IMR-90 (cell line): Measurements from ENCODE around the gene CCDC116. TPM values are rescaled to one million over a fixed set of nuclear protein-coding genes. Genes with fewer than 3 reads are reported as not detected.
A peak's percentile ranks its signal among the peaks of the same experiment; 100 is the strongest.

ENCODE experiments used
- ATAC-seq: fragments of 200-7000 bp; cut with Tn5 transposase; 2 replicates; pipeline ENCODE4 v1.9.1; 2020; ENCODE audit warnings: low read depth, mild to moderate bottlenecking, moderate library complexity
- BruUV-seq: library from RNA; stranded (reverse); fragments of 400-500 nt; replicated peaks from 2 replicates; lab custom pipeline; 2021; lab: Mats Ljungman, UMichigan
- CTCF ChIA-PET: fragments of 300-600 bp; formaldehyde crosslinking; extraction: SDS; loops from one replicate; lab custom pipeline; 2021; ENCODE audit warnings: antibody characterized with exemption; lab: Yijun Ruan, JAX
- POLR2A ChIA-PET: fragments of 300-600 bp; sonication (Branson Sonifier 250); formaldehyde crosslinking; loops from one replicate; lab custom pipeline; 2022; ENCODE audit warnings: antibody characterized with exemption; ENCODE audit not compliant: unreplicated experiment; lab: Charles Lee
- DNase-seq: peaks from one replicate; pipeline ENCODE4 v3.0.0; 2013
- H2AFZ ChIP-seq: replicated peaks from 2 replicates; pipeline ENCODE3; 2013; ENCODE audit warnings: low read length, mild to moderate bottlenecking; ENCODE audit not compliant: poor library complexity
- H2AK5ac ChIP-seq: 2 replicates; pipeline ENCODE4 v1.6.1; 2013; ENCODE audit warnings: low read depth, low read length, inconsistent platforms
- H2AK9ac ChIP-seq: replicated peaks from 2 replicates; pipeline ENCODE3; 2013; ENCODE audit warnings: mild to moderate bottlenecking, low read depth, low read length, moderate library complexity; ENCODE audit not compliant: poor library complexity
- H2BK120ac ChIP-seq: 2 replicates; pipeline ENCODE4 v1.6.1; 2013; ENCODE audit warnings: low read depth, low read length, inconsistent platforms
- H2BK15ac ChIP-seq: 3 replicates; pipeline ENCODE4 v1.6.1; 2013; ENCODE audit warnings: low read depth, low read length, inconsistent platforms
- H2BK20ac ChIP-seq: 2 replicates; pipeline ENCODE4 v1.6.1; 2013; ENCODE audit warnings: low read depth, mild to moderate bottlenecking, inconsistent platforms, low read length, moderate library complexity
- H2BK5ac ChIP-seq: 2 replicates; pipeline ENCODE4 v1.6.1; 2013; ENCODE audit warnings: mild to moderate bottlenecking, low read depth, low read length, inconsistent platforms; ENCODE audit not compliant: poor library complexity, severe bottlenecking
- H3K14ac ChIP-seq: replicated peaks from 2 replicates; pipeline ENCODE4 v1.6.1; 2013; ENCODE audit warnings: low read depth, low read length, inconsistent platforms
- H3K18ac ChIP-seq: 2 replicates; pipeline ENCODE4 v1.6.1; 2013; ENCODE audit warnings: low read depth, low read length, control low read depth
- H3K23ac ChIP-seq: 2 replicates; pipeline ENCODE4 v1.6.1; 2013; ENCODE audit warnings: low read depth, low read length, inconsistent platforms
- H3K27ac ChIP-seq: 2 replicates; pipeline ENCODE4 v1.5.1; 2013; ENCODE audit warnings: mild to moderate bottlenecking, control low read depth, low read length; ENCODE audit not compliant: insufficient read depth
- H3K27me3 ChIP-seq: 2 replicates; pipeline ENCODE4 v1.6.1; 2013; ENCODE audit warnings: low read length; ENCODE audit not compliant: control insufficient read depth, insufficient read depth
- H3K36me3 ChIP-seq: 2 replicates; pipeline ENCODE4 v1.6.1; 2013; ENCODE audit warnings: low read length, mixed read lengths; ENCODE audit not compliant: control insufficient read depth, insufficient read depth
- H3K4ac ChIP-seq: 2 replicates; pipeline ENCODE4 v1.6.1; 2013; ENCODE audit warnings: low read depth, low read length, inconsistent platforms
- H3K4me1 ChIP-seq: 2 replicates; pipeline ENCODE4 v1.6.1; 2013; ENCODE audit warnings: low read length, mixed read lengths; ENCODE audit not compliant: control insufficient read depth, insufficient read depth
- H3K4me2 ChIP-seq: 2 replicates; pipeline ENCODE4 v1.6.1; 2013; ENCODE audit warnings: low read depth, mild to moderate bottlenecking, control low read depth, low read length, moderate library complexity
- H3K4me3 ChIP-seq: 2 replicates; pipeline ENCODE4 v1.5.1; 2013; ENCODE audit warnings: low read depth, mild to moderate bottlenecking, control low read depth, low read length, moderate library complexity; ENCODE audit not compliant: insufficient read depth
- H3K56ac ChIP-seq: 2 replicates; pipeline ENCODE4 v1.6.1; 2013; ENCODE audit warnings: low read length, inconsistent platforms; ENCODE audit not compliant: insufficient read depth; ENCODE audit errors: extremely low read depth
- H3K79me1 ChIP-seq, 2 experiments: 2 replicates each; pipeline ENCODE4 v1.6.1; 2013; ENCODE audit warnings: low read length in 2 of 2, inconsistent platforms in 1 of 2, low read depth in 1 of 2
- H3K9ac ChIP-seq: 2 replicates; pipeline ENCODE4 v1.6.1; 2013; ENCODE audit warnings: low read depth, low read length, control low read depth
- H3K9me1 ChIP-seq: 2 replicates; pipeline ENCODE4 v1.6.1; 2013; ENCODE audit warnings: low read length, inconsistent platforms; ENCODE audit not compliant: insufficient read depth
- H3K9me3 ChIP-seq: 2 replicates; pipeline ENCODE4 v1.6.1; 2013; ENCODE audit warnings: low read length; ENCODE audit not compliant: control insufficient read depth, insufficient read depth
- H4K20me1 ChIP-seq: 2 replicates; pipeline ENCODE4 v1.6.1; 2013; ENCODE audit warnings: low read length, inconsistent platforms; ENCODE audit not compliant: insufficient read depth
- H4K5ac ChIP-seq: 2 replicates; pipeline ENCODE4 v1.6.1; 2013; ENCODE audit warnings: mild to moderate bottlenecking, low read depth, low read length, control low read depth
- H4K8ac ChIP-seq, 2 experiments: 2 replicates each; pipeline ENCODE4 v1.6.1; 2013; ENCODE audit warnings: low read depth in 2 of 2, low read length in 2 of 2, control low read depth in 1 of 2, inconsistent platforms in 1 of 2
- H4K91ac ChIP-seq: 2 replicates; pipeline ENCODE4 v1.6.1; 2013; ENCODE audit warnings: low read depth, low read length, inconsistent platforms; ENCODE audit not compliant: insufficient read depth
- CEBPB ChIP-seq: IDR thresholded peaks from 2 replicates; pipeline ENCODE4 v1.6.1; 2012; ENCODE audit warnings: low read depth, low read length, improper control_type of control experiment
- CHD1 ChIP-seq: IDR thresholded peaks from 2 replicates; pipeline ENCODE4 v1.6.1; 2012; ENCODE audit warnings: low read depth, low read length, improper control_type of control experiment
- WGBS, 2 experiments: methylation state at CpG; one replicate each; pipeline versions ENCODE4 v1.1.5 to v1.1.7; 2013; ENCODE audit warnings: missing lambda C conversion rate in 2 of 2; ENCODE audit not compliant: insufficient read length in 1 of 2; ENCODE audit errors: extremely low coverage in 2 of 2; 5-methylcytosine and 5-hydroxymethylcytosine counted together
- dilution Hi-C: fragments of 300-500 bp; cut with HindIII; formaldehyde crosslinking; loops from one replicate; pipeline ENCODE4 v1.14.3; 2018; ENCODE audit warnings: low sequenced_read_pairs; ENCODE audit not compliant: unreplicated experiment
- in situ Hi-C: fragments of 300-500 bp; cut with MboI; formaldehyde crosslinking; loops from 3 replicates; pipeline ENCODE4 v1.14.3; 2019; ENCODE audit warnings: low sequenced_read_pairs, inconsistent platforms, mixed read lengths
- intact Hi-C: fragments of 100-400 bp; cut with micrococcal nuclease; formaldehyde crosslinking; loops from 2 replicates; pipeline ENCODE4 v1.10.0; 2022
- polyA plus RNA-seq, 3 experiments: library from polyadenylated mRNA; depleted of rRNA; stranded (reverse); fragments of >200 nt; gene quantifications; 2 replicates each; pipeline ENCODE4 v1.2.3, GENCODE V29; 2012; ENCODE audit warnings: low replicate concordance in 1 of 3
- total RNA-seq: library from RNA; depleted of rRNA; stranded (reverse); fragments of >200 nt; gene quantifications from 2 replicates; pipeline ENCODE4 v1.2.3, GENCODE V29; 2012

CCDC116 gene
- total and polyA plus RNA-seq, 2 of the 4 experiments (the other 2 are of a cell fraction) = under 0.01 to 0.27 TPM

DNA sequence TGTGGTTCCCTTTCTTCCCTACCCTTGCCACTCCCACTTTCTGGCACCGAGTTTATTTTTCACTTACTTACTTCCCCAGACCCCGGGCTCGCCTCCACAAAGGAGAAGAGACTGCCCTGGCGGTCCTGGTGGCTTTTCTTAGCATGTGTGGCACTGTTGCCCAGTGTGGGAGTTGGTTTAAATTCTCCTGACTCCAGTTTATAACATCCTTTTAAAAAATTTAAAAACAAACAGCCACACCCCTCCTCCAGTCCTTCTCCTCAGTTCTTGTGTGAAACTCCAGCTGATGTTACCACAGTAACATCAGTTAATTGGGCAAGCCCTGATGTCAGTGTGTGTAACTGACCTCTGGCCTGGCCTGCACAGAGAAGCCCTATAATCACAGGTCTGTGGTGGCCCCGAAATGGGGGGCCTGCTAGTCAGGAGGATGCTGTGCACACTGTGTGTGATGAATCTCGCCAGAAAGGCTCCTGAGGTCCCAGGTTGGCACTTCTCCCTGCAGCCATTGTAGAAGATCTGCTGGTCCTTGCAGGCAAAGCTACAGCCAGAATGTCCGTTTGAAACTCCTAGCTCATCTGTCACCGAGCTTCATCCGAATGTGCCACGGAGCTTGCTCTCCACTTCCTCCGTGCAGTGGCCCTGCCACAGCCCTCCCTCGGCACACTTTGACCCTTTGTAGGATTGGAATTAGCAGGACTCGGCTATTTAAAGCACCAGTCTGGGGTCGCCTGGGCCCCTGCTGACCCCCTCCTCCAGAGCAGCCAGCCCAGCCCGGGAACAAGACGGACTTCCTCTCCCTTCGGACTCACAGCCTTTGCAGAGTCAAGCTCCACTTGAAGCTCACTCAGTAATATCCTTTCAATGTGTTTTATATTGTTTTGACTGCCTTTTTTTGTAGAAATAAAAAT lies 10.3 kb upstream of the CCDC116 start:
- Histone ChIP-seq H2BK20ac (no peak overlapping the region), H3K23ac (no peak overlapping the region), H2BK15ac (no peak overlapping the region), H3K9ac (no peak overlapping the region), H3K36me3 (peaks cover 29% of the 10 kb centered on the region), H4K5ac (no peak overlapping the region), H2AK5ac (no peak overlapping the region), H3K79me1 (peaks cover 28 to 85% of the 10 kb centered on the region in 2 experiments), H2AK9ac (no peak overlapping the region), H3K4ac (no peak overlapping the region), H3K4me1 (peaks cover 11% of the 10 kb centered on the region), H3K9me1 (peaks cover 24% of the 10 kb centered on the region), H3K18ac (no peak overlapping the region), H4K8ac (no peak overlapping the region), H2AFZ (no peak overlapping the region), H3K9me3 (no peaks in the 10 kb centered on the region), H4K91ac (no peak overlapping the region), H2BK5ac (no peak overlapping the region), H2BK120ac (no peak overlapping the region), H3K27me3 (no peaks in the 10 kb centered on the region), H3K56ac (no peak overlapping the region), H3K4me3 (no peak overlapping the region), H3K27ac (no peak overlapping the region; the same call in 1 of the 2 replicates), H3K14ac (no peak overlapping the region), H4K20me1 (peaks cover 92% of the 10 kb centered on the region), H3K4me2 (no peak overlapping the region)
- ChIA-PET CTCF (no interaction called here), POLR2A (no interaction called here)
- intact Hi-C loops = no loop called here
- TF ChIP-seq CEBPB = peak; percentile 28; the same call in 1 of the 2 replicates
- no peak for TF ChIP-seq CHD1
- DNase-seq = no peak
- 76% methylated on average over 8 of the region's 17 CpGs; no CpG with 5 or more reads in 1 of the 2 experiments for WGBS, 2 experiments
- dilution Hi-C loops = no loop called here
- in situ Hi-C loops = no loop called here
- BruUV-seq = TSS peak; percentile 69
- peak; percentile 22 for ATAC-seq
